B cell (primary cell): ENCODE data around the gene ZIC5. TPM values are rescaled to one million over a fixed set of nuclear protein-coding genes. Genes with fewer than 3 reads are reported as not detected.

Source experiments
- ATAC-seq: fragments of 200-7000 bp; cut with Tn5 transposase; one replicate; pipeline ENCODE4 v1.10.0; 2021; ENCODE audit warnings: low read depth, mild to moderate bottlenecking, moderate number of reproducible peaks, moderate library complexity
- CTCF ChIA-PET: fragments of 350-600 bp; sonication (Branson Sonifier 250); formaldehyde crosslinking; loops from one replicate; lab custom pipeline; 2021; ENCODE audit warnings: antibody characterized with exemption, inconsistent platforms; lab: Charles Lee
- POLR2A ChIA-PET: fragments of 350-600 bp; sonication (Branson Sonifier 250); formaldehyde crosslinking; loops from one replicate; lab custom pipeline; 2021; ENCODE audit warnings: antibody characterized with exemption; lab: Charles Lee
- DNase-seq: peaks from one replicate; pipeline ENCODE4 v3.0.0; 2013
- H2AFZ ChIP-seq: 2 replicates; pipeline ENCODE4 v1.6.1; 2012; ENCODE audit warnings: mild to moderate bottlenecking, low read depth, low read length; ENCODE audit not compliant: insufficient read depth, poor library complexity, severe bottlenecking
- H3K27ac ChIP-seq, 2 donors: 1 replicate in 1 of 2; 2 replicates in 1 of 2; pipeline ENCODE4 v1.5.1; 2012 to 2013; ENCODE audit warnings: low read length in 2 of 2, mild to moderate bottlenecking in 2 of 2, moderate library complexity in 1 of 2
- H3K27me3 ChIP-seq, 4 experiments: fragments of 200-600 bp in 1 of 4; sonication (generic) in 1 of 4; replicated peaks in 1 of 4; 1 replicate in 2 of 4; 2 replicates in 2 of 4; pipeline versions ENCODE4 v1.6.1 to v1.7.0; 2013 to 2016; ENCODE audit warnings: low read length in 3 of 4, mild to moderate bottlenecking in 2 of 4, mixed read lengths in 1 of 4, moderate library complexity in 1 of 4; ENCODE audit not compliant: insufficient read depth in 4 of 4, control insufficient read depth in 3 of 4; ENCODE audit errors: control extremely low read depth in 1 of 4
- H3K36me3 ChIP-seq, 2 experiments: replicated peaks in 1 of 2; 1 replicate in 1 of 2; 2 replicates in 1 of 2; pipeline versions ENCODE4 v1.6.1 to v1.7.1; 2013; ENCODE audit warnings: low read length in 1 of 2; ENCODE audit not compliant: insufficient read depth in 2 of 2, control insufficient read depth in 1 of 2; ENCODE audit errors: control extremely low read depth in 1 of 2, extremely low read depth in 1 of 2
- H3K4me1 ChIP-seq, 2 donors: fragments of 200-600 bp in 1 of 2; sonication (generic) in 1 of 2; 1 replicate in 1 of 2; 2 replicates in 1 of 2; pipeline versions ENCODE4 v1.5.1 to v1.6.1; 2013 to 2017; ENCODE audit warnings: low read length in 2 of 2; ENCODE audit not compliant: control insufficient read depth in 2 of 2, insufficient read depth in 2 of 2
- H3K4me2 ChIP-seq: replicated peaks from 2 replicates; pipeline ENCODE3; 2012; ENCODE audit warnings: mild to moderate bottlenecking, low read depth, low read length; ENCODE audit not compliant: poor library complexity, severe bottlenecking
- H3K4me3 ChIP-seq, 5 experiments: fragments of 200-600 bp in 1 of 5; sonication (generic) in 1 of 5; 1 replicate in 3 of 5; 2 replicates in 2 of 5; pipeline versions ENCODE4 v1.5.1 to v1.7.0; 2011 to 2016; ENCODE audit warnings: low read length in 4 of 5, mild to moderate bottlenecking in 4 of 5, low read depth in 2 of 5, control low read depth in 1 of 5, moderate library complexity in 1 of 5; ENCODE audit not compliant: insufficient read depth in 1 of 5; ENCODE audit errors: control extremely low read depth in 1 of 5, extremely low read depth in 1 of 5
- H3K79me2 ChIP-seq: fragments of 200-600 bp; sonication (generic); one replicate; pipeline ENCODE4 v1.6.0; 2016; ENCODE audit warnings: low read length; ENCODE audit not compliant: control insufficient read depth, insufficient read depth
- H3K9ac ChIP-seq: fragments of 200-600 bp; sonication (generic); 2 replicates; pipeline ENCODE4 v1.6.1; 2017; ENCODE audit warnings: mild to moderate bottlenecking, low read length, moderate library complexity
- H3K9me3 ChIP-seq, 3 donors: one replicate each; pipeline versions ENCODE4 v1.6.1 to v1.7.1; 2013; ENCODE audit warnings: low read length in 2 of 3; ENCODE audit not compliant: control insufficient read depth in 2 of 3, insufficient read depth in 1 of 3; ENCODE audit errors: control extremely low read depth in 1 of 3
- H4K20me1 ChIP-seq: 2 replicates; pipeline ENCODE4 v1.6.0; 2012; ENCODE audit warnings: mild to moderate bottlenecking, low read length; ENCODE audit not compliant: insufficient read depth, control insufficient read depth, poor library complexity, severe bottlenecking
- H3K27ac Mint-ChIP-seq: one replicate; pipeline ENCODE4 v1.8.0; 2021; ENCODE audit warnings: mixed read lengths
- H3K27me3 Mint-ChIP-seq: one replicate; pipeline ENCODE4 v1.8.0; 2021; ENCODE audit warnings: mixed read lengths
- H3K4me1 Mint-ChIP-seq: one replicate; pipeline ENCODE4 v1.8.0; 2021; ENCODE audit warnings: mixed read lengths
- H3K4me3 Mint-ChIP-seq: one replicate; pipeline ENCODE4 v1.8.0; 2021; ENCODE audit warnings: mixed read lengths
- H3K9me3 Mint-ChIP-seq: one replicate; pipeline ENCODE4 v1.8.0; 2022; ENCODE audit warnings: mixed read lengths; ENCODE audit not compliant: insufficient read depth
- EZH2 ChIP-seq: IDR thresholded peaks from 2 replicates; pipeline ENCODE4 v1.6.1; 2012; ENCODE audit warnings: borderline replicate concordance, low read depth, mild to moderate bottlenecking, moderate library complexity, low read length; ENCODE audit not compliant: insufficient read depth, poor library complexity, severe bottlenecking
- WGBS: methylation state at CpG from one replicate; pipeline ENCODE4 v1.1.5; 2013; ENCODE audit warnings: missing lambda C conversion rate; ENCODE audit not compliant: insufficient coverage; 5-methylcytosine and 5-hydroxymethylcytosine counted together
- intact Hi-C: fragments of 100-400 bp; cut with micrococcal nuclease; formaldehyde crosslinking; loops from one replicate; pipeline ENCODE4 v1.10.0; 2022
- polyA plus RNA-seq: library from polyadenylated mRNA; depleted of rRNA; stranded (reverse); fragments of >200 nt; gene quantifications from 2 replicates; pipeline ENCODE4 v1.2.3, GENCODE V29; 2012
- total RNA-seq, 2 donors: library from RNA; stranded (reverse); fragments of 120-200 nt in 1 of 2; gene quantifications; 1 replicate in 1 of 2; 2 replicates in 1 of 2; pipeline versions ENCODE4 v1.2.3 to v1.2.4, GENCODE V29; 2013 to 2022
- TF ChIP-seq, protein P1 (sequence below): fragments of 200-600 bp; IDR thresholded peaks from one replicate; pipeline ENCODE4 v1.8.0; 2022; ENCODE audit warnings: antibody characterized with exemption, mild to moderate bottlenecking

The ZIC5 gene
- total and polyA plus RNA-seq, 2 donors (not counting 1 experiment from before 2014, with no cell fraction given), result not detected

DNA sequence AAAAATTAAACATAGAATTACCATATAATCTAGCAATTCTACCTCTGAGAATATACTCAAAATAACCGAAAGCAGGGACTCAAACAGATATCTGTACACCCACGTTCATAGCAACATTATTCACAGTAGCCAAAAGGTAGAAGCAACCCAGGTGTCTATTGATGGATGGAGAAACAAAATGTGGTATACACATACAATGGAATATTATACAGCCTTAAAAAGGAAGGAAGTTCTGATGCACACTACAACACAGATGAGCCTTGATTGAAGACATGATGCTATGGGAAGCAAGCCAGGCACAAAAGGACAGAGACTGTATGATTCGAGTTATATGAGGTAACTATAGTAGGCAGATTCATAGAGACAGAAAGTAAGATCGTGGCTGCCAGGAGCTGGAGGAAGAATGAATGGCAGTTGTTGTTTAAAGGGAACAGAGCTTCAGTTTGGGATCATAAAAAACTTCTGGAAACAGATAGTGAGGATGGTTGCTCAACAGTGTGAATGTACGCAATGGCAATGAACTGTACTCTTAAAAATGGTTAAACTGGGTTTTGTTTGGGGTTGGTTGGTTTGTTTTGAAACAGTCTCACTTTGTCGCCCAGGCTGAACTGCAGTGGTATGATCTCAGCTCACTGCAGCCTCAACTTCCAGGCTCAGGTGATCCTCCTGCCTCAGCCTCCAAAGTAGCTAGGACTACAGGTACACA, 47.5 kb downstream of the ZIC5 start:
- no peaks in the 10 kb centered on the region for H3K36me3 ChIP-seq
- H3K27ac Mint-ChIP-seq, result no peak overlapping the region
- peaks cover 0 to 7% (median 0%) of the 10 kb centered on the region in 3 donors for H3K9me3 ChIP-seq
- H3K4me3 ChIP-seq, result no peak overlapping the region
- H3K4me1 Mint-ChIP-seq, result no peaks in the 10 kb centered on the region
- H3K27me3 ChIP-seq, result peaks cover 0 to 9% (median 2%) of the 10 kb centered on the region in 4 experiments
- intact Hi-C loops, result no loop called here
- CTCF ChIA-PET, result no interaction called here
- no peak overlapping the region for H3K9ac ChIP-seq
- ATAC-seq (no peak), DNase-seq (no peak)
- no peak overlapping the region for H3K4me3 Mint-ChIP-seq
- H3K79me2 ChIP-seq, result no peaks in the 10 kb centered on the region
- no peak overlapping the region for H2AFZ ChIP-seq
- H3K4me1 ChIP-seq, result no peaks in the 10 kb centered on the region
- TF ChIP-seq, protein P1, sequence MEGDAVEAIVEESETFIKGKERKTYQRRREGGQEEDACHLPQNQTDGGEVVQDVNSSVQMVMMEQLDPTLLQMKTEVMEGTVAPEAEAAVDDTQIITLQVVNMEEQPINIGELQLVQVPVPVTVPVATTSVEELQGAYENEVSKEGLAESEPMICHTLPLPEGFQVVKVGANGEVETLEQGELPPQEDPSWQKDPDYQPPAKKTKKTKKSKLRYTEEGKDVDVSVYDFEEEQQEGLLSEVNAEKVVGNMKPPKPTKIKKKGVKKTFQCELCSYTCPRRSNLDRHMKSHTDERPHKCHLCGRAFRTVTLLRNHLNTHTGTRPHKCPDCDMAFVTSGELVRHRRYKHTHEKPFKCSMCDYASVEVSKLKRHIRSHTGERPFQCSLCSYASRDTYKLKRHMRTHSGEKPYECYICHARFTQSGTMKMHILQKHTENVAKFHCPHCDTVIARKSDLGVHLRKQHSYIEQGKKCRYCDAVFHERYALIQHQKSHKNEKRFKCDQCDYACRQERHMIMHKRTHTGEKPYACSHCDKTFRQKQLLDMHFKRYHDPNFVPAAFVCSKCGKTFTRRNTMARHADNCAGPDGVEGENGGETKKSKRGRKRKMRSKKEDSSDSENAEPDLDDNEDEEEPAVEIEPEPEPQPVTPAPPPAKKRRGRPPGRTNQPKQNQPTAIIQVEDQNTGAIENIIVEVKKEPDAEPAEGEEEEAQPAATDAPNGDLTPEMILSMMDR, result no peak
- TF ChIP-seq EZH2, result no peak
- POLR2A ChIA-PET, result no interaction called here
- peaks cover 32% of the 10 kb centered on the region for H3K27me3 Mint-ChIP-seq
- H3K27ac ChIP-seq, result no peak overlapping the region
- WGBS, result 93% methylated on average over 3 of the region's 6 CpGs
- peaks cover 3% of the 10 kb centered on the region for H3K9me3 Mint-ChIP-seq
- no peak overlapping the region for H3K4me2 ChIP-seq
- no peaks in the 10 kb centered on the region for H4K20me1 ChIP-seq

DNA sequence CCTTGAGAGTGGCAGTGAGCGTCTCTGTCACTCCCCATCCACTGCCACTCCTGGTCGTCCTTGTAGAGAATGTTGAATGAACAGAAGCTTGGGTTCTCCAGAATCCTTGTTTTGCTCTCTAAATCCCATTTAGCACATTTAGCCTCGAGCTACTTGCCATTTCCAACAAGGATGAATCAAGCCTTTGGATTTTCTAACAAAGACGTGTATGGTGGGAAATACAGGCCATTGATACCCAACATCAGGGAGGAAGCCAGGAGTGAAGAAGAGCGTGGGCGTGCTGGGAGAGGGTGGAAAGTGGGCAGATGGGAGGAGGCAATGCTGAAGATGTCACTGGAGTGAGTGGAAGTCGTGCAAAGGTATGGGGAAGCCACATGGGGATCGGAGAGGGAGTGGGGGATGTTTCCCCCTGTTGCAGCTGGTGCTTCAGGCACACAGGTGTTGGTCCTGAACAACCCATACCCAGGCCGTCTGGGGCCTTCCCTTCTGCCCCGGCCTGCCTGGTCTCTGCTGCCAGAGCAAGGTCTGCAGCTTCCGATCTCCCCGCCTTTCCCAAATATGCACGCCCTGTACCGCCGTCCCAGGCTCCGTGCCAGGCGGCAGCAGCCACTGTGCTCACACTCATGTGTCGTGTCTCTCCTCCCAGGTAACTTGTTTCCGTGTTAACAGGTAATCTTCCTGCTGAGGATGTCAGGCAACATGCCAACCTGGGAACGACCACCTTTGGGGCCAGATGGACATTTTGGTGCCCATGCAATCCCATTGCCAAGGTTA, 48.7 kb downstream of the ZIC5 start:
- Mint-ChIP-seq H3K27me3 (peaks cover 29% of the 10 kb centered on the region), H3K9me3 (peaks cover 3% of the 10 kb centered on the region), H3K4me1 (no peaks in the 10 kb centered on the region), H3K27ac (no peak overlapping the region), H3K4me3 (no peak overlapping the region)
- TF ChIP-seq EZH2, result no peak
- TF ChIP-seq, protein P1, result no peak
- CTCF ChIA-PET, result interaction anchor here (0.8 kb wide), 1 partner anchor 10 kb away, joined by 4 read pairs; no protein-coding TSS in a partner anchor
- 81% methylated on average over 16 of the region's 20 CpGs for WGBS
- no peak overlapping the region for H3K4me2 ChIP-seq
- no peak overlapping the region for H3K9ac ChIP-seq
- POLR2A ChIA-PET, result no interaction called here
- H3K79me2 ChIP-seq, result no peaks in the 10 kb centered on the region
- ATAC-seq (no peak), DNase-seq (no peak)
- H3K27ac ChIP-seq, result no peak overlapping the region
- H3K4me1 ChIP-seq, result no peaks in the 10 kb centered on the region
- H3K9me3 ChIP-seq, result peaks cover 0 to 7% (median 0%) of the 10 kb centered on the region in 3 donors
- no peak overlapping the region for H3K4me3 ChIP-seq
- intact Hi-C loops, result no loop called here
- no peaks in the 10 kb centered on the region for H4K20me1 ChIP-seq
- H3K36me3 ChIP-seq, result no peaks in the 10 kb centered on the region
- peaks cover 0 to 9% (median 2%) of the 10 kb centered on the region in 4 experiments for H3K27me3 ChIP-seq
- H2AFZ ChIP-seq, result no peak overlapping the region
